ENCODE measurements around the gene CA5A. TPM values are rescaled to one million over a fixed set of nuclear protein-coding genes. Genes with fewer than 3 reads are reported as not detected.

CA5A gene
- total and polyA plus RNA-seq, 9 donors = 0.02 to 0.05 TPM; not detected in 7

DNA sequence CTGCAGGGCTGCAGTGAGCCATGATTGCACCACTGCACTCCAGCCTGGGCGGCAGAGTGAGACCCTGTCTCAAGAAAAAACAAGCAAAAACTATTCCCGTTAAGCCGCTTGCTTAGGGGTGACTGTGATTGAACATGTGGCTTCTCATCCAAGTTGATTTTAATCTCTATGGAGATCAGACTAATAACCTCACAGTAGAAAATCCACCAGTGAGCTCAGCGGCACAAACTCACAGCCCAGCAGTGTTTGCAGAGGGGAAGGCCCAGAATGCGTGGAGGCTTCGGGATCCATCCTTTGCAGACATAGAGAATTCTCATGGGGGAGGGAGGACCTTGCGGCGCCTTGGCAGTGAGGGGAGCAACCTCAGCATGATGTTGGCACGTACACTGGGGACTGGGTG lies 22.3 kb upstream of the CA5A start:
- H3K4me3 ChIP-seq = no peak overlapping the region
- no peak for DNase-seq
- TF ChIP-seq EP300 (IDR thresholded peaks at IDR 0.05) = no peak
- TF ChIP-seq POLR2A (IDR thresholded peaks at IDR 0.05) = no peak
- TF ChIP-seq, protein P1, sequence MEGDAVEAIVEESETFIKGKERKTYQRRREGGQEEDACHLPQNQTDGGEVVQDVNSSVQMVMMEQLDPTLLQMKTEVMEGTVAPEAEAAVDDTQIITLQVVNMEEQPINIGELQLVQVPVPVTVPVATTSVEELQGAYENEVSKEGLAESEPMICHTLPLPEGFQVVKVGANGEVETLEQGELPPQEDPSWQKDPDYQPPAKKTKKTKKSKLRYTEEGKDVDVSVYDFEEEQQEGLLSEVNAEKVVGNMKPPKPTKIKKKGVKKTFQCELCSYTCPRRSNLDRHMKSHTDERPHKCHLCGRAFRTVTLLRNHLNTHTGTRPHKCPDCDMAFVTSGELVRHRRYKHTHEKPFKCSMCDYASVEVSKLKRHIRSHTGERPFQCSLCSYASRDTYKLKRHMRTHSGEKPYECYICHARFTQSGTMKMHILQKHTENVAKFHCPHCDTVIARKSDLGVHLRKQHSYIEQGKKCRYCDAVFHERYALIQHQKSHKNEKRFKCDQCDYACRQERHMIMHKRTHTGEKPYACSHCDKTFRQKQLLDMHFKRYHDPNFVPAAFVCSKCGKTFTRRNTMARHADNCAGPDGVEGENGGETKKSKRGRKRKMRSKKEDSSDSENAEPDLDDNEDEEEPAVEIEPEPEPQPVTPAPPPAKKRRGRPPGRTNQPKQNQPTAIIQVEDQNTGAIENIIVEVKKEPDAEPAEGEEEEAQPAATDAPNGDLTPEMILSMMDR (IDR thresholded peaks at IDR 0.05) = no peak
- 91 to 95% (median 94%) methylated on average over 9 of the region's 9 CpGs for WGBS, 3 donors
- H3K27me3 ChIP-seq = no peaks in the 10 kb centered on the region
- no peaks in the 10 kb centered on the region for H3K9me3 ChIP-seq
- H3K4me1 ChIP-seq (ENCODE audit: insufficient read depth) = peaks cover 3% of the 10 kb centered on the region
- no peak overlapping the region for H3K27ac ChIP-seq
- intact Hi-C loops (cut with DNase I) = no loop called here
- H3K36me3 ChIP-seq = no peaks in the 10 kb centered on the region

DNA sequence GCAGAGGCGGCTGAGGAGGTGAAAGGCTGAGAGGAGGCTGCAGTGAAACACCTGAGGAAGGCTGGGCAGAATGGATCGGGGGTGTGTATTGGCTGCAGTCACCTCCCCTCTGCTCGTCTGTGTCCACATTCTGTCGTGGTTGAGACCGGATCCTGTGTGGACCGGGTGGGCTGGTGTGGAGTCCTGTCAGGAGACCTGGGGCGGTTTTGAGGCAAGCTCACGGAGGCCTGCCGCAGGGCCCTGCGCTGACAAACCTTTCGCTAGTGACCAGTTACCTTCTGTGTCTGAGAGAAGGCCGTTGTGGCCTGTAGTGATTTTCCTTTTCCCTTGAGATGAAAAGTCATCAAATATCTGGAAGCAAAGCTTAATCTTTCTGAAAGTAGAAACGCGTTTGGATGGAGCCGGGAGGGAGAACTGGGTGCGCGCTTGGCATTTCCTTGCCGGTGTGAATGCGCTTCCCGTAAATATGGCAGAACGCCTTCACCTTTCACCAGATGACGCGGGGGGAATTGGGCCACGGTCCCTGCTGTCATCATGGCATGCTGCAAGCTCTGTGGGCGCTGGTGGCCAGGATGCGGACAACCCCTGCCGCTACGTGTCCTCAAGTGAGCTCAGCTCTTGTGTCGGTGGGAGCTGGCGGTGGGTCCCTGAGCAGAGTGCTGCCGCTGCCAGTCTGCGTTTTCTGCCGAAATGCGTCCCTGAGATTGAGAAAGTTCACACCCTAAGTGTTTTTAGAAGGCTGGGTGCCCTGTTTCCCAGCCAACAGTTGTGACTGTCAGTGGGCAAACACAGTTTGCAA lies 21.2 kb upstream of the CA5A start:
- Histone ChIP-seq H3K9me3 (no peaks in the 10 kb centered on the region), H3K4me3 (no peak overlapping the region), H3K4me1 (ENCODE audit: insufficient read depth) (peaks cover 3% of the 10 kb centered on the region), H3K27me3 (no peaks in the 10 kb centered on the region), H3K27ac (no peak overlapping the region), H3K36me3 (no peaks in the 10 kb centered on the region)
- intact Hi-C loops (cut with DNase I) = no loop called here
- 90 to 94% (median 92%) methylated on average over 34 of the region's 34 CpGs for WGBS, 3 donors
- no peak for DNase-seq
- TF ChIP-seq EP300 (IDR thresholded peaks at IDR 0.05) = no peak
- TF ChIP-seq POLR2A (IDR thresholded peaks at IDR 0.05) = no peak
- TF ChIP-seq, protein P1 (IDR thresholded peaks at IDR 0.05) = no peak

DNA sequence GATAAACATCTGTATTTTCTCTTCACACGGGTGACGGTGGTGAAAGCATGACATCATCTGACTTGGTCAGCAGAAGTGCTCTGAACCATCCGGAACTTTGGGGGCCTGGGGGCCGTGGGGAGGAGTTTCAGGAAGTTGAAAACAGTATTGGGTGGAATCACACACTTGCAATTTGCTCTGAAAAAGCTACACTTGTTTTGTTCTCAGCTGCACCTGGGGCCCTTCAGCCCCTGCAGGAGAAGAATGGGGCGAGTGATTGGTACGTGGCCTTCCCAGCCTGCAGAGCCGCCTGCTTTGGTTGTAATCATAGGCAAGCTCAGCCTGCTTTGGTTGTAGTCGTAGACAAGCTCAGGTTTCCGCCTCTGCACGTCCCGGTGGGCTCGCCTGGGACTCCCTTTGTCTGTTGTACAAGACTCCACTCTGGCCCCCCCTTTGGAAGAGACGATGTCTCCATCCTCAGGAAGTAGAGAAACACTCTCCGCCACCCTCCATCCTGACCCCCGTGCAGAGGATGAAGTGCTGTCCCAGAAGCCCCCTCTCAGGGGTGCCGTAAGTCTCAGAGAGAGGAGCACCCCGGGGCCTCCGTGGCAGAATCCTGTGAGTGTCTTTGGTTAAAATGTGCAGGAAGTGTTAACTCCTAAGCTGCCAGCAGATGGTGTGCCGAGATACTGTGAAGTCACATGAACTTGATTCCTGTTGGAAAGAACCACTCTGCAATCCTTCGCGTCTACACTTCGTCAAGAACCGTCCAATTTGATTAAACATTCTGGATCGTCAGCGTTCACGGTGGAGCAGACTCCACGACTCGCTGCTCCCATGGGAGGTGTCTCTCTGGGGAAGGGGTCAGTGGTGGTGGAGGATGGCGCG lies 20.3 kb upstream of the CA5A start:
- intact Hi-C loops (cut with DNase I) = no loop called here
- peaks cover 6% of the 10 kb centered on the region for H3K4me1 ChIP-seq (ENCODE audit: insufficient read depth)
- no peaks in the 10 kb centered on the region for H3K27me3 ChIP-seq
- H3K36me3 ChIP-seq = no peaks in the 10 kb centered on the region
- DNase-seq = no peak
- no peak overlapping the region for H3K4me3 ChIP-seq
- 50 to 54% (median 52%) methylated on average over 30 of the region's 30 CpGs for WGBS, 3 donors
- no peak overlapping the region for H3K27ac ChIP-seq
- H3K9me3 ChIP-seq = no peaks in the 10 kb centered on the region
- TF ChIP-seq, protein P1 (IDR thresholded peaks at IDR 0.05) = no peak
- TF ChIP-seq POLR2A (IDR thresholded peaks at IDR 0.05) = no peak
- no peak for TF ChIP-seq EP300 (IDR thresholded peaks at IDR 0.05)

DNA sequence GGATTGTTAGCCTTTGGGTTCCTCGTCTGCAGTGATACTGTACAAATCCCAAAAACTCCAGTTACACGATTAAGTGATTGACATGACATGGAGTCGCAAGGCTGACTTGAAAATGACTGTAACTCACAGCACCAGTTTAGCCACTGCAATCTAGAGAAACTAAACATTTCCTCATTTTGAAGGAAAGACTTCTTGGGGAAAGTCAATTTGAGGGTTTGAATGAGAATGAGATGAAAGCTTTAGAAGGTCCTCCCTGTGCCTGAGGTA lies 19.7 kb upstream of the CA5A start:
- H3K36me3 ChIP-seq = no peaks in the 10 kb centered on the region
- peaks cover 6% of the 10 kb centered on the region for H3K4me1 ChIP-seq (ENCODE audit: insufficient read depth)
- TF ChIP-seq POLR2A (IDR thresholded peaks at IDR 0.05) (no peak), EP300 (IDR thresholded peaks at IDR 0.05) (no peak)
- TF ChIP-seq, protein P1 (IDR thresholded peaks at IDR 0.05) = no peak
- H3K9me3 ChIP-seq = no peaks in the 10 kb centered on the region
- intact Hi-C loops (cut with DNase I) = no loop called here
- no peak for DNase-seq
- H3K4me3 ChIP-seq = no peak overlapping the region
- no peak overlapping the region for H3K27ac ChIP-seq
- no peaks in the 10 kb centered on the region for H3K27me3 ChIP-seq
- 65 to 81% (median 67%) methylated on average over 3 of the region's 3 CpGs for WGBS, 3 donors
